HepG2 (cell line): Measurements from ENCODE around the gene STOML2. TPM values are rescaled to one million over a fixed set of nuclear protein-coding genes. Genes with fewer than 3 reads are reported as not detected.

Experiments used
- ADNP ChIP-seq: sonication (generic); formaldehyde crosslinking; IDR thresholded peaks from 2 replicates; pipeline ENCODE4 v1.4.0; 2020; ENCODE audit warnings: missing genetic modification reagents
- CEBPG ChIP-seq: IDR thresholded peaks from 2 replicates; pipeline ENCODE4 v1.6.1; 2016
- HMGA1 ChIP-seq: sonication (generic); formaldehyde crosslinking; conservative IDR thresholded peaks from 2 replicates; pipeline ENCODE4 v1.4.0; 2020; ENCODE audit warnings: missing genetic modification reagents
- MEF2D ChIP-seq: sonication (generic); formaldehyde crosslinking; IDR thresholded peaks from 2 replicates; pipeline ENCODE4 v1.5.1; 2020; ENCODE audit warnings: mild to moderate bottlenecking, missing genetic modification reagents
- NFYC ChIP-seq: IDR thresholded peaks from 2 replicates; pipeline ENCODE4 v1.6.1; 2016; ENCODE audit warnings: missing genetic modification reagents, missing compliant biosample characterization
- NR2F1 ChIP-seq, 2 experiments: fragments of 450-650 bp in 1 of 2; formaldehyde crosslinking in 1 of 2; IDR thresholded peaks; 2 replicates each; pipeline versions ENCODE4 v1.5.0 to v1.6.1; 2016 to 2020; ENCODE audit warnings: mild to moderate bottlenecking in 1 of 2, missing compliant biosample characterization in 1 of 2, missing genetic modification reagents in 1 of 2, moderate library complexity in 1 of 2
- REL ChIP-seq: sonication (generic); formaldehyde crosslinking; conservative IDR thresholded peaks from 2 replicates; pipeline ENCODE4 v1.8.0; 2022; ENCODE audit warnings: mild to moderate bottlenecking, missing genetic modification reagents, moderate library complexity
- ZFP90 ChIP-seq: sonication (generic); formaldehyde crosslinking; IDR thresholded peaks from 2 replicates; pipeline ENCODE4 v1.8.0; 2022; ENCODE audit warnings: missing genetic modification reagents, mild to moderate bottlenecking, inconsistent platforms, borderline replicate concordance
- ZNF34 ChIP-seq: sonication (generic); formaldehyde crosslinking; IDR thresholded peaks from 2 replicates; pipeline ENCODE4 v1.4.0; 2020; ENCODE audit warnings: mild to moderate bottlenecking, missing genetic modification reagents, borderline replicate concordance
- ZNF350 ChIP-seq: sonication (generic); formaldehyde crosslinking; IDR thresholded peaks from 2 replicates; pipeline ENCODE4 v1.4.0; 2020; ENCODE audit warnings: mild to moderate bottlenecking, low read depth, missing genetic modification reagents, borderline replicate concordance
- ZNF678 ChIP-seq: sonication (generic); formaldehyde crosslinking; IDR thresholded peaks from 2 replicates; pipeline ENCODE4 v1.4.0; 2020; ENCODE audit warnings: mild to moderate bottlenecking, missing genetic modification reagents
- ZSCAN30 ChIP-seq: sonication (generic); formaldehyde crosslinking; IDR thresholded peaks from 2 replicates; pipeline ENCODE4 v1.5.0; 2020; ENCODE audit warnings: mild to moderate bottlenecking, missing genetic modification reagents
- polyA plus RNA-seq, 8 experiments: library from polyadenylated mRNA; depleted of rRNA in 3 of 8; stranded (reverse) in 7 of 8; unstranded in 1 of 8; fragments of >200 nt; fragmentation: Illumina TruSeq in 4 of 8; extraction: Trizol in 4 of 8; gene quantifications; 2 replicates each; pipeline versions ENCODE4 v1.2.1 to v1.2.3, GENCODE V29; 2011 to 2016; ENCODE audit warnings: low read depth in 4 of 8, missing spikeins in 1 of 8, mixed read lengths in 1 of 8; ENCODE audit not compliant: insufficient read depth in 1 of 8
- total RNA-seq, 5 experiments: library from RNA; depleted of rRNA; stranded (reverse); fragments of >200 nt; fragmentation: Illumina TruSeq; extraction: Trizol; gene quantifications; 2 replicates each; pipeline ENCODE4 v1.2.3, GENCODE V29; 2016; ENCODE audit warnings: low read depth in 1 of 5
- TF ChIP-seq, protein P1 (sequence below): sonication (generic); formaldehyde crosslinking; IDR thresholded peaks from 2 replicates; pipeline ENCODE4 v1.4.0; 2020; ENCODE audit warnings: missing genetic modification reagents
- TF ChIP-seq, protein P2 (sequence below): sonication (generic); formaldehyde crosslinking; IDR thresholded peaks from 2 replicates; pipeline ENCODE4 v1.5.1; 2020; ENCODE audit warnings: mild to moderate bottlenecking, missing genetic modification reagents, borderline replicate concordance
- TF ChIP-seq, protein P3 (sequence below): sonication (generic); formaldehyde crosslinking; IDR thresholded peaks from 2 replicates; pipeline ENCODE4 v1.5.1; 2020; ENCODE audit warnings: mild to moderate bottlenecking, missing genetic modification reagents, borderline replicate concordance
- TF ChIP-seq, protein P4 (sequence below): sonication (generic); formaldehyde crosslinking; IDR thresholded peaks from 2 replicates; pipeline ENCODE4; 2020; ENCODE audit warnings: missing genetic modification reagents, mild to moderate bottlenecking, borderline replicate concordance

Gene STOML2
- total and polyA plus RNA-seq, 2 of the 13 experiments (the other 11 are each of a cell fraction or from before 2014, with no cell fraction given), result 245 to 250 TPM

DNA sequence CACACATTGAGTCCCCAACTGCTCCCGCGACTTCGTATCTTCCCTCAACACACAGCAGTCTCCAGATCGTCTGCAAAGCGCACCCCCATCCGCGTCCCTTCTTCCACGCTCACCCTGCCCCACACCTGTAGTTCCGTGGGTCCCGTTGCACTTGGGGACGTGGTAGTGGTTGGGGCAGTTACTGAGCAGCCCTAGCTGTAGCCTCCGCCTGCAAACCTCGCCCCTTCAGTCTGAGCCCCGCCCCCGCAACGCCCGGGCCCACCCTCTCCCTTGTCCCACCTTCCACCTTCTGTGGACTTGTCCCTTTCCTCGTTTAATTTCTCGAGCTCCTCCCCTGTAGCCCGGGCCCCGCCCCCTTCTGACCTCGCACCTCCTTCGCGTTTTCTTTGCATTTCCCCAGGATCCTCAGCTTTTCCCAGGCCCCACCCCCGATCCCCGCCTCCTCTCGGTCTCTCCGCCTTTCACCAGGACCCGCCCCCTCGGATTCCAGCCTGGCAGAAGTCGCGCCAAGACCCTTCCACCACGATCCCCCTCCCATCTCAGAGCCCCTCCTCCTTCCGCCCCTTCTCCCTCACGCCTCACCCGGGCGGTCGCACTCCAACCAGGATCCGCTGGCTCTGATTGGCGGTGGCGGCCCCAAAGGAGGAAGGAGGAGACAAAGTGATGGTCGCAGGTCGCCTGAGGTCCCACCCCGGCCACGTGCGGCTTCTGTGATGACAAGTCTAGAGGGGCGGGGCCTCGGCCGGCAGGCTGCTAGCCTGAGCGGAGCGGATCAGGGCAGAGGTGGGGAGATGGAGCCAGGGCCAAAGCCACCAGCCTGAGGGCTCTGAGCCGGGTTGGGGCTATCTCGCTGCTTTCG, 13.0 kb upstream of the STOML2 start, which contains the start of gene ATOSB (continued):
- TF ChIP-seq, protein P1, sequence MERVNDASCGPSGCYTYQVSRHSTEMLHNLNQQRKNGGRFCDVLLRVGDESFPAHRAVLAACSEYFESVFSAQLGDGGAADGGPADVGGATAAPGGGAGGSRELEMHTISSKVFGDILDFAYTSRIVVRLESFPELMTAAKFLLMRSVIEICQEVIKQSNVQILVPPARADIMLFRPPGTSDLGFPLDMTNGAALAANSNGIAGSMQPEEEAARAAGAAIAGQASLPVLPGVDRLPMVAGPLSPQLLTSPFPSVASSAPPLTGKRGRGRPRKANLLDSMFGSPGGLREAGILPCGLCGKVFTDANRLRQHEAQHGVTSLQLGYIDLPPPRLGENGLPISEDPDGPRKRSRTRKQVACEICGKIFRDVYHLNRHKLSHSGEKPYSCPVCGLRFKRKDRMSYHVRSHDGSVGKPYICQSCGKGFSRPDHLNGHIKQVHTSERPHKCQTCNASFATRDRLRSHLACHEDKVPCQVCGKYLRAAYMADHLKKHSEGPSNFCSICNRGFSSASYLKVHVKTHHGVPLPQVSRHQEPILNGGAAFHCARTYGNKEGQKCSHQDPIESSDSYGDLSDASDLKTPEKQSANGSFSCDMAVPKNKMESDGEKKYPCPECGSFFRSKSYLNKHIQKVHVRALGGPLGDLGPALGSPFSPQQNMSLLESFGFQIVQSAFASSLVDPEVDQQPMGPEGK (CRISPR knock-in tag), result peak; percentile 29; the same call in 1 of the 2 replicates
- TF ChIP-seq ZSCAN30 (CRISPR knock-in tag), result no peak
- TF ChIP-seq, protein P2, sequence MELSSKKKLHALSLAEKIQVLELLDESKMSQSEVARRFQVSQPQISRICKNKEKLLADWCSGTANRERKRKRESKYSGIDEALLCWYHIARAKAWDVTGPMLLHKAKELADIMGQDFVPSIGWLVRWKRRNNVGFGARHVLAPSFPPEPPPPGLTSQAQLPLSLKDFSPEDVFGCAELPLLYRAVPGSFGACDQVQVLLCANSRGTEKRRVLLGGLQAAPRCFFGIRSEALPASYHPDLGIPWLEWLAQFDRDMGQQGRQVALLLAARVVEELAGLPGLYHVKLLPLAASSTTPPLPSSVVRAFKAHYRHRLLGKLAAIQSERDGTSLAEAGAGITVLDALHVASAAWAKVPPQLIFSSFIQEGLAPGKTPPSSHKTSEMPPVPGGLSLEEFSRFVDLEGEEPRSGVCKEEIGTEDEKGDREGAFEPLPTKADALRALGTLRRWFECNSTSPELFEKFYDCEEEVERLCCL, result peak; percentile 75; the same call in 1 of the 2 replicates
- no peak for TF ChIP-seq ZNF34 (CRISPR knock-in tag)
- TF ChIP-seq ZNF678, result no peak
- TF ChIP-seq, protein P3, sequence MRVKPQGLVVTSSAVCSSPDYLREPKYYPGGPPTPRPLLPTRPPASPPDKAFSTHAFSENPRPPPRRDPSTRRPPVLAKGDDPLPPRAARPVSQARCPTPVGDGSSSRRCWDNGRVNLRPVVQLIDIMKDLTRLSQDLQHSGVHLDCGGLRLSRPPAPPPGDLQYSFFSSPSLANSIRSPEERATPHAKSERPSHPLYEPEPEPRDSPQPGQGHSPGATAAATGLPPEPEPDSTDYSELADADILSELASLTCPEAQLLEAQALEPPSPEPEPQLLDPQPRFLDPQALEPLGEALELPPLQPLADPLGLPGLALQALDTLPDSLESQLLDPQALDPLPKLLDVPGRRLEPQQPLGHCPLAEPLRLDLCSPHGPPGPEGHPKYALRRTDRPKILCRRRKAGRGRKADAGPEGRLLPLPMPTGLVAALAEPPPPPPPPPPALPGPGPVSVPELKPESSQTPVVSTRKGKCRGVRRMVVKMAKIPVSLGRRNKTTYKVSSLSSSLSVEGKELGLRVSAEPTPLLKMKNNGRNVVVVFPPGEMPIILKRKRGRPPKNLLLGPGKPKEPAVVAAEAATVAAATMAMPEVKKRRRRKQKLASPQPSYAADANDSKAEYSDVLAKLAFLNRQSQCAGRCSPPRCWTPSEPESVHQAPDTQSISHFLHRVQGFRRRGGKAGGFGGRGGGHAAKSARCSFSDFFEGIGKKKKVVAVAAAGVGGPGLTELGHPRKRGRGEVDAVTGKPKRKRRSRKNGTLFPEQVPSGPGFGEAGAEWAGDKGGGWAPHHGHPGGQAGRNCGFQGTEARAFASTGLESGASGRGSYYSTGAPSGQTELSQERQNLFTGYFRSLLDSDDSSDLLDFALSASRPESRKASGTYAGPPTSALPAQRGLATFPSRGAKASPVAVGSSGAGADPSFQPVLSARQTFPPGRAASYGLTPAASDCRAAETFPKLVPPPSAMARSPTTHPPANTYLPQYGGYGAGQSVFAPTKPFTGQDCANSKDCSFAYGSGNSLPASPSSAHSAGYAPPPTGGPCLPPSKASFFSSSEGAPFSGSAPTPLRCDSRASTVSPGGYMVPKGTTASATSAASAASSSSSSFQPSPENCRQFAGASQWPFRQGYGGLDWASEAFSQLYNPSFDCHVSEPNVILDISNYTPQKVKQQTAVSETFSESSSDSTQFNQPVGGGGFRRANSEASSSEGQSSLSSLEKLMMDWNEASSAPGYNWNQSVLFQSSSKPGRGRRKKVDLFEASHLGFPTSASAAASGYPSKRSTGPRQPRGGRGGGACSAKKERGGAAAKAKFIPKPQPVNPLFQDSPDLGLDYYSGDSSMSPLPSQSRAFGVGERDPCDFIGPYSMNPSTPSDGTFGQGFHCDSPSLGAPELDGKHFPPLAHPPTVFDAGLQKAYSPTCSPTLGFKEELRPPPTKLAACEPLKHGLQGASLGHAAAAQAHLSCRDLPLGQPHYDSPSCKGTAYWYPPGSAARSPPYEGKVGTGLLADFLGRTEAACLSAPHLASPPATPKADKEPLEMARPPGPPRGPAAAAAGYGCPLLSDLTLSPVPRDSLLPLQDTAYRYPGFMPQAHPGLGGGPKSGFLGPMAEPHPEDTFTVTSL, result no peak; the same call in 1 of the 2 replicates
- peak; percentile 36; the same call in 1 of the 2 replicates for TF ChIP-seq MEF2D (CRISPR knock-in tag)
- no peak for TF ChIP-seq CEBPG (CRISPR knock-in tag)
- no peak for TF ChIP-seq ADNP (CRISPR knock-in tag)
- TF ChIP-seq, protein P4, sequence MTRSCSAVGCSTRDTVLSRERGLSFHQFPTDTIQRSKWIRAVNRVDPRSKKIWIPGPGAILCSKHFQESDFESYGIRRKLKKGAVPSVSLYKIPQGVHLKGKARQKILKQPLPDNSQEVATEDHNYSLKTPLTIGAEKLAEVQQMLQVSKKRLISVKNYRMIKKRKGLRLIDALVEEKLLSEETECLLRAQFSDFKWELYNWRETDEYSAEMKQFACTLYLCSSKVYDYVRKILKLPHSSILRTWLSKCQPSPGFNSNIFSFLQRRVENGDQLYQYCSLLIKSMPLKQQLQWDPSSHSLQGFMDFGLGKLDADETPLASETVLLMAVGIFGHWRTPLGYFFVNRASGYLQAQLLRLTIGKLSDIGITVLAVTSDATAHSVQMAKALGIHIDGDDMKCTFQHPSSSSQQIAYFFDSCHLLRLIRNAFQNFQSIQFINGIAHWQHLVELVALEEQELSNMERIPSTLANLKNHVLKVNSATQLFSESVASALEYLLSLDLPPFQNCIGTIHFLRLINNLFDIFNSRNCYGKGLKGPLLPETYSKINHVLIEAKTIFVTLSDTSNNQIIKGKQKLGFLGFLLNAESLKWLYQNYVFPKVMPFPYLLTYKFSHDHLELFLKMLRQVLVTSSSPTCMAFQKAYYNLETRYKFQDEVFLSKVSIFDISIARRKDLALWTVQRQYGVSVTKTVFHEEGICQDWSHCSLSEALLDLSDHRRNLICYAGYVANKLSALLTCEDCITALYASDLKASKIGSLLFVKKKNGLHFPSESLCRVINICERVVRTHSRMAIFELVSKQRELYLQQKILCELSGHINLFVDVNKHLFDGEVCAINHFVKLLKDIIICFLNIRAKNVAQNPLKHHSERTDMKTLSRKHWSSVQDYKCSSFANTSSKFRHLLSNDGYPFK (CRISPR knock-in tag), result peak; percentile 57
- TF ChIP-seq HMGA1, result no peak
- TF ChIP-seq NFYC (CRISPR knock-in tag), result peak; percentile 70
- no peak for TF ChIP-seq ZFP90
- peak; percentile 47; the same call in 1 of the 2 replicates for TF ChIP-seq ZNF350 (CRISPR knock-in tag)
- TF ChIP-seq REL (CRISPR knock-in tag), result 0 out of 2 replicates have a peak, but pooled peaks have one; percentile 62
- 0 out of 4 replicates have a peak, but pooled peaks of 1 of the 2 experiments have one; percentile 13 for TF ChIP-seq NR2F1 (CRISPR knock-in tag; IDR thresholded peaks at IDR 0.05)
